Measurements from ENCODE around the gene CROCC2. TPM values are rescaled to one million over a fixed set of nuclear protein-coding genes. Genes with fewer than 3 reads are reported as not detected.

CROCC2 gene
- polyA plus RNA-seq, 1 donor from 2014 or later, result not detected

GRCh38 chr2:240946046-240946445, 39.9 kb downstream of the CROCC2 start:
- peaks cover 0 to 8% (median 2%) of the 10 kb centered on the region in 3 donors for H3K9me3 Mint-ChIP-seq
- no peaks in the 10 kb centered on the region for H3K4me1 Mint-ChIP-seq
- no peak overlapping the region for H3K4me3 Mint-ChIP-seq
- peaks cover 15% of the 10 kb centered on the region for H3K27me3 Mint-ChIP-seq
- no peaks in the 10 kb centered on the region for H3K36me3 Mint-ChIP-seq
- no peak overlapping the region for H3K27ac Mint-ChIP-seq

- peaks cover 0 to 2% (median 0%) of the 10 kb centered on the region in 3 donors for H3K9me3 Mint-ChIP-seq
- no peak overlapping the region for H3K27ac Mint-ChIP-seq
- no peaks in the 10 kb centered on the region for H3K36me3 Mint-ChIP-seq
- H3K4me3 Mint-ChIP-seq, result no peak overlapping the region
- H3K27me3 Mint-ChIP-seq, result peaks cover 15% of the 10 kb centered on the region
- no peaks in the 10 kb centered on the region for H3K4me1 Mint-ChIP-seq
Observed at GRCh38 chr2:240946654-240947053, 40.5 kb downstream of the CROCC2 start.

- no peaks in the 10 kb centered on the region for H3K4me1 Mint-ChIP-seq
Observed at GRCh38 chr2:240947176-240947575, 41.0 kb downstream of the CROCC2 start.

GRCh38 chr2:240947607-240948006, 41.5 kb downstream of the CROCC2 start:
- no peaks in the 10 kb centered on the region for H3K36me3 Mint-ChIP-seq
- no peak overlapping the region for H3K4me3 Mint-ChIP-seq

More at GRCh38 chr2:240947176-240947575, 41.0 kb downstream of the CROCC2 start:
- H3K4me3 Mint-ChIP-seq, result no peak overlapping the region
- H3K27me3 Mint-ChIP-seq, result peaks cover 15% of the 10 kb centered on the region
- H3K36me3 Mint-ChIP-seq, result no peaks in the 10 kb centered on the region
- no peaks in the 10 kb centered on the region for H3K9me3 Mint-ChIP-seq
- no peak overlapping the region for H3K27ac Mint-ChIP-seq

GRCh38 chr2:240948086-240948485, 42.0 kb downstream of the CROCC2 start:
- Mint-ChIP-seq H3K36me3 (no peaks in the 10 kb centered on the region), H3K4me1 (no peaks in the 10 kb centered on the region), H3K27me3 (peaks cover 15% of the 10 kb centered on the region), H3K9me3 (no peaks in the 10 kb centered on the region), H3K27ac (no peak overlapping the region), H3K4me3 (no peak overlapping the region)

More at GRCh38 chr2:240947607-240948006, 41.5 kb downstream of the CROCC2 start:
- no peaks in the 10 kb centered on the region for H3K9me3 Mint-ChIP-seq
- peaks cover 15% of the 10 kb centered on the region for H3K27me3 Mint-ChIP-seq
- no peak overlapping the region for H3K27ac Mint-ChIP-seq
- no peaks in the 10 kb centered on the region for H3K4me1 Mint-ChIP-seq

GRCh38 chr2:240948905-240949790, 43.0 kb downstream of the CROCC2 start:
- Mint-ChIP-seq H3K27me3 (peaks cover 16% of the 10 kb centered on the region), H3K9me3 (no peaks in the 10 kb centered on the region), H3K27ac (no peak overlapping the region), H3K36me3 (no peaks in the 10 kb centered on the region), H3K4me1 (no peaks in the 10 kb centered on the region), H3K4me3 (no peak overlapping the region)

- Mint-ChIP-seq H3K4me3 (no peak overlapping the region), H3K4me1 (no peaks in the 10 kb centered on the region), H3K27ac (no peak overlapping the region), H3K36me3 (no peaks in the 10 kb centered on the region), H3K27me3 (peaks cover 19% of the 10 kb centered on the region), H3K9me3 (no peaks in the 10 kb centered on the region)
Observed at GRCh38 chr2:240949791-240950705, 43.9 kb downstream of the CROCC2 start.

GRCh38 chr2:240951045-240951594, 45.0 kb downstream of the CROCC2 start:
- H3K9me3 Mint-ChIP-seq, result no peaks in the 10 kb centered on the region
- H3K36me3 Mint-ChIP-seq, result no peaks in the 10 kb centered on the region
- H3K27ac Mint-ChIP-seq, result no peak overlapping the region
- H3K4me1 Mint-ChIP-seq, result no peaks in the 10 kb centered on the region
- H3K4me3 Mint-ChIP-seq, result no peak overlapping the region
- peaks cover 18% of the 10 kb centered on the region for H3K27me3 Mint-ChIP-seq

GRCh38 chr2:240952496-240953246, 46.5 kb downstream of the CROCC2 start:
- H3K9me3 Mint-ChIP-seq, result no peaks in the 10 kb centered on the region
- peaks cover 18% of the 10 kb centered on the region for H3K27me3 Mint-ChIP-seq
- H3K4me3 Mint-ChIP-seq, result no peak overlapping the region
- H3K27ac Mint-ChIP-seq, result no peak overlapping the region
- no peaks in the 10 kb centered on the region for H3K36me3 Mint-ChIP-seq
- no peaks in the 10 kb centered on the region for H3K4me1 Mint-ChIP-seq

GRCh38 chr2:240953426-240954410, 47.6 kb downstream of the CROCC2 start:
- Mint-ChIP-seq H3K4me1 (no peaks in the 10 kb centered on the region), H3K36me3 (no peaks in the 10 kb centered on the region), H3K4me3 (no peak overlapping the region), H3K27me3 (peaks cover 15% of the 10 kb centered on the region), H3K9me3 (no peaks in the 10 kb centered on the region), H3K27ac (peak overlapping the region in 1 of 3 donors; percentile 31)

GRCh38 chr2:240954436-240955305, 48.5 kb downstream of the CROCC2 start:
- Mint-ChIP-seq H3K9me3 (no peaks in the 10 kb centered on the region), H3K27me3 (peaks cover 14% of the 10 kb centered on the region), H3K4me3 (no peak overlapping the region), H3K27ac (no peak overlapping the region), H3K4me1 (peaks cover 0 to 2% (median 0%) of the 10 kb centered on the region in 3 donors), H3K36me3 (no peaks in the 10 kb centered on the region)

GRCh38 chr2:240955306-240956170, 49.4 kb downstream of the CROCC2 start:
- H3K27me3 Mint-ChIP-seq, result peaks cover 9% of the 10 kb centered on the region

More at GRCh38 chr2:240955306-240956170, 49.4 kb downstream of the CROCC2 start:
- Mint-ChIP-seq H3K27ac (no peak overlapping the region), H3K4me1 (peaks cover 0 to 2% (median 0%) of the 10 kb centered on the region in 3 donors), H3K9me3 (no peaks in the 10 kb centered on the region), H3K36me3 (no peaks in the 10 kb centered on the region), H3K4me3 (peak overlapping the region in 1 of 4 donors; percentile 54)

Measured in IgD-negative memory B cell (primary cell).